ENCODE data around the gene SNX15.

- no peak for TF ChIP-seq POLR2A (IDR thresholded peaks at IDR 0.05)
- TF ChIP-seq POLR2AphosphoS5 (IDR thresholded peaks at IDR 0.05; ENCODE audit: insufficient read depth in 1 of 2, low read depth in 1 of 2): no peak
Measured at GRCh38 chr11:65047581-65048422, 20.6 kb downstream of the SNX15 start.
